Nephron (organoid): Measurements from ENCODE around the gene CNGA4.

Experiments used
- H3K27ac Mint-ChIP-seq, 3 experiments: 2 replicates each; pipeline ENCODE4 v1.8.0; 2020; ENCODE audit warnings: mixed read lengths in 3 of 3, mild to moderate bottlenecking in 2 of 3, moderate library complexity in 1 of 3
- H3K27me3 Mint-ChIP-seq: 2 replicates; pipeline ENCODE4 v1.8.0; 2021; ENCODE audit warnings: low read depth, mild to moderate bottlenecking, moderate library complexity, mixed read lengths
- H3K36me3 Mint-ChIP-seq: 2 replicates; pipeline ENCODE4 v1.8.0; 2020; ENCODE audit warnings: low read depth, mixed read lengths
- H3K4me1 Mint-ChIP-seq: 2 replicates; pipeline ENCODE4 v1.8.0; 2020; ENCODE audit warnings: mixed read lengths
- H3K4me3 Mint-ChIP-seq, 3 experiments: 2 replicates each; pipeline ENCODE4 v1.8.0; 2020; ENCODE audit warnings: mild to moderate bottlenecking in 3 of 3, mixed read lengths in 3 of 3, moderate library complexity in 2 of 3
- H3K9me3 Mint-ChIP-seq: 2 replicates; pipeline ENCODE4 v1.8.0; 2020; ENCODE audit warnings: mixed read lengths
- TF ChIP-seq, protein P1 (sequence below), 3 experiments: fragments of 200-600 bp; sonication (generic); IDR thresholded peaks; one replicate each; pipeline ENCODE4 v1.5.0; 2021; ENCODE audit warnings: antibody characterized with exemption in 3 of 3; ENCODE audit not compliant: unreplicated experiment in 3 of 3

CNGA4 gene

GRCh38 chr11:6205366-6205765, 33.5 kb upstream of the CNGA4 start, which contains the start of gene C11orf42:
C11orf42 (plus strand) TSS chr11:6205557; CDS start chr11:6205616, 59 bp downstream.
- TF ChIP-seq, protein P1, sequence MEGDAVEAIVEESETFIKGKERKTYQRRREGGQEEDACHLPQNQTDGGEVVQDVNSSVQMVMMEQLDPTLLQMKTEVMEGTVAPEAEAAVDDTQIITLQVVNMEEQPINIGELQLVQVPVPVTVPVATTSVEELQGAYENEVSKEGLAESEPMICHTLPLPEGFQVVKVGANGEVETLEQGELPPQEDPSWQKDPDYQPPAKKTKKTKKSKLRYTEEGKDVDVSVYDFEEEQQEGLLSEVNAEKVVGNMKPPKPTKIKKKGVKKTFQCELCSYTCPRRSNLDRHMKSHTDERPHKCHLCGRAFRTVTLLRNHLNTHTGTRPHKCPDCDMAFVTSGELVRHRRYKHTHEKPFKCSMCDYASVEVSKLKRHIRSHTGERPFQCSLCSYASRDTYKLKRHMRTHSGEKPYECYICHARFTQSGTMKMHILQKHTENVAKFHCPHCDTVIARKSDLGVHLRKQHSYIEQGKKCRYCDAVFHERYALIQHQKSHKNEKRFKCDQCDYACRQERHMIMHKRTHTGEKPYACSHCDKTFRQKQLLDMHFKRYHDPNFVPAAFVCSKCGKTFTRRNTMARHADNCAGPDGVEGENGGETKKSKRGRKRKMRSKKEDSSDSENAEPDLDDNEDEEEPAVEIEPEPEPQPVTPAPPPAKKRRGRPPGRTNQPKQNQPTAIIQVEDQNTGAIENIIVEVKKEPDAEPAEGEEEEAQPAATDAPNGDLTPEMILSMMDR (IDR thresholded peaks at IDR 0.05; ENCODE audit: unreplicated experiment in 3 of 3), result no peak
- Mint-ChIP-seq H3K27ac (no peak within 1 kb of the TSS), H3K36me3 (peaks cover 24% of the 10 kb centered on the region), H3K4me1 (no peaks in the 10 kb centered on the region), H3K4me3 (no peak within 1 kb of the TSS), H3K27me3 (no peaks in the 10 kb centered on the region), H3K9me3 (no peaks in the 10 kb centered on the region)

GRCh38 chr11:6206456-6207180, 32.3 kb upstream of the CNGA4 start:
- no peaks in the 10 kb centered on the region for H3K9me3 Mint-ChIP-seq
- TF ChIP-seq, protein P1 (IDR thresholded peaks at IDR 0.05; ENCODE audit: unreplicated experiment in 3 of 3), result no peak
- no peaks in the 10 kb centered on the region for H3K4me1 Mint-ChIP-seq
- no peak overlapping the region for H3K4me3 Mint-ChIP-seq
- no peaks in the 10 kb centered on the region for H3K27me3 Mint-ChIP-seq
- H3K27ac Mint-ChIP-seq, result no peak overlapping the region
- H3K36me3 Mint-ChIP-seq, result peaks cover 27% of the 10 kb centered on the region

DNA sequence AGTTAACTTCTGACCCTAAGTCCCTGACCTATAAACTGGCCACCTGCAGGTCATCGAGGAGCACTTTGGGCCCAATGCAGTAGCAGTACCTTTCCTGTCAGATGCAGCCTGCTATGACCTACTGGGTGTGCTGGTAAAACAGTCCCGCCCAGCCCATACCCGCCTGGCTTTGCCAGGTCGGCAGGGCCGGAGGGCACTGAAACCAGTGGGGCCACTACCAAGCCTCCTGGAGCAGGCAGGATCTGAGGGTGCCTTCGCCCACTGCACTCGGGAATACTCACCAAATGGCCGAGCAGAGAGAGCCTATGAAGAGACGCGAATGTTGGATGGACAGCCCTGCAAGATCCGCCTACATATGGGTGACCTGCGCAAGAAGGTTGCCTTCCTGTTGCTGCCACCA, 29.1 kb upstream of the CNGA4 start:
- no peak overlapping the region for H3K4me3 Mint-ChIP-seq
- H3K9me3 Mint-ChIP-seq, result no peaks in the 10 kb centered on the region
- H3K27ac Mint-ChIP-seq, result no peak overlapping the region

DNA sequence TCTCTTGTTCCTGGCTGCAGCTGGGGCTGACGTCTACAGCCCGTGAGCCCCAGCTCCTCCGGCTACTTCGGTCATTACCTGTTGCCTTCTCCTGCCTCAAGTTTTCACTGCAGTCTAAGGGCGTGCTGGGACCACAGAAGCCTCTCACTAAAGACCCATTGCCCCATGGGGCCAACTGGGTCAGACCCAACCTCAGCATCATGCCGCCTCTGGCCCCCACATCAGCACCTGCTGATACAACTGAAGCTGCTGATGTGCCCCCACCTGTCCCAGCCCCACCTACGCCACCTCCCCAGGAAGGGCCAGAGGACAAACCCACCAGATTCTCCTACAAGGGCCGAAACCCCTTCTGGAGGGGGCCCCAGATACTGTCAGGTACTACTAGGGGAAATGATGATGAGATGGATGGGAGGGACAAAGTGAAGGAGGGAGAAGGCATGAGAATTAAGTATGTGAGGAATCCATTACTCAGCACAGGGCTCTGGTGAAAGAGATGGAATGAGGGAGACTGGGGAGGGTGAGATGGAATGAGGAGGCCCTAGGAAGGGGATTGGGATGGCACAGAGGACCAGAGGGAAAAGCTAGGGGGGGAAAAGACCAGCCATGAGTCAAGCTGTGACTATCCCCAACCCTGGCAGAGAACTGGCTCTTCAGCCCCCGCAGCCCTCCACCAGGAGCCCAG, 28.5 kb upstream of the CNGA4 start:
- H3K4me3 Mint-ChIP-seq, result no peak overlapping the region
- H3K27me3 Mint-ChIP-seq, result no peaks in the 10 kb centered on the region
- TF ChIP-seq, protein P1 (IDR thresholded peaks at IDR 0.05; ENCODE audit: unreplicated experiment in 3 of 3), result no peak
- H3K9me3 Mint-ChIP-seq, result no peaks in the 10 kb centered on the region
- peaks cover 19% of the 10 kb centered on the region for H3K36me3 Mint-ChIP-seq
- H3K4me1 Mint-ChIP-seq, result no peaks in the 10 kb centered on the region
- peak overlapping the region in 1 of 3 experiments; percentile 63 for H3K27ac Mint-ChIP-seq

More for the DNA sequence above, 29.1 kb upstream of the CNGA4 start:
- peaks cover 16% of the 10 kb centered on the region for H3K36me3 Mint-ChIP-seq
- no peaks in the 10 kb centered on the region for H3K27me3 Mint-ChIP-seq
- TF ChIP-seq, protein P1 (IDR thresholded peaks at IDR 0.05; ENCODE audit: unreplicated experiment in 3 of 3), result no peak
- no peaks in the 10 kb centered on the region for H3K4me1 Mint-ChIP-seq

- no peaks in the 10 kb centered on the region for H3K27me3 Mint-ChIP-seq
- TF ChIP-seq, protein P1 (IDR thresholded peaks at IDR 0.05; ENCODE audit: unreplicated experiment in 3 of 3), result no peak
- no peaks in the 10 kb centered on the region for H3K4me1 Mint-ChIP-seq
Measured at GRCh38 chr11:6214530-6214929, 24.4 kb upstream of the CNGA4 start.

More at GRCh38 chr11:6214530-6214929, 24.4 kb upstream of the CNGA4 start:
- H3K4me3 Mint-ChIP-seq, result no peak overlapping the region
- no peak overlapping the region for H3K27ac Mint-ChIP-seq
- H3K36me3 Mint-ChIP-seq, result peaks cover 36% of the 10 kb centered on the region
- no peaks in the 10 kb centered on the region for H3K9me3 Mint-ChIP-seq
